Lung microvascular endothelial cell (primary cell): ENCODE data around the gene SLF1. TPM values are rescaled to one million over a fixed set of nuclear protein-coding genes. Genes with fewer than 3 reads are reported as not detected.

Source experiments
- DNase-seq, 2 donors: peaks; one replicate each; pipeline versions ENCODE4 v3.0.0 to v3.0.0-alpha.2; 2010; ENCODE audit warnings: low read depth in 2 of 2
- total RNA-seq: library from RNA; depleted of rRNA; stranded (reverse); fragments of >200 nt; gene quantifications from 2 replicates; pipeline ENCODE4 v1.2.1, GENCODE V29; 2014

The SLF1 gene
- total RNA-seq, 1 donor from 2014 or later: 3.6 TPM

- no peak for DNase-seq
Observed at GRCh38 chr5:94661086-94661485, 42.6 kb downstream of the SLF1 start.

GRCh38 chr5:94667937-94668336 lies 49.5 kb downstream of the SLF1 start:
- no peak for DNase-seq

- peak in 1 of 2 donors; percentile 44 for DNase-seq
Observed at GRCh38 chr5:94670726-94671125, 52.3 kb downstream of the SLF1 start.

GRCh38 chr5:94672746-94673145 lies 54.3 kb downstream of the SLF1 start:
- peak in 1 of 2 donors; percentile 13 for DNase-seq

- DNase-seq: peak; percentile 6 to 37
Observed at GRCh38 chr5:94674490-94675382, 56.3 kb downstream of the SLF1 start.

GRCh38 chr5:94675965-94676618 lies 57.6 kb downstream of the SLF1 start:
- no peak for DNase-seq

GRCh38 chr5:94682814-94683520 lies 64.5 kb downstream of the SLF1 start:
- DNase-seq: no peak

- no peak for DNase-seq
Observed at GRCh38 chr5:94689908-94690307, 71.4 kb downstream of the SLF1 start.

GRCh38 chr5:94690778-94691177 lies 72.3 kb downstream of the SLF1 start:
- DNase-seq: no peak

- no peak for DNase-seq
Observed at GRCh38 chr5:94691291-94691690, 72.8 kb downstream of the SLF1 start.

GRCh38 chr5:94691949-94692348 lies 73.5 kb downstream of the SLF1 start:
- peak; percentile 93 to 94 for DNase-seq

- DNase-seq: no peak
Observed at GRCh38 chr5:94692581-94692980, 74.1 kb downstream of the SLF1 start.

- DNase-seq: peak; percentile 72 to 88
Observed at GRCh38 chr5:94693043-94693822, 74.8 kb downstream of the SLF1 start.

GRCh38 chr5:94693845-94694370 lies 75.4 kb downstream of the SLF1 start:
- DNase-seq: no peak

GRCh38 chr5:94694671-94695070 lies 76.2 kb downstream of the SLF1 start:
- DNase-seq: no peak

GRCh38 chr5:94698197-94698596 lies 79.7 kb downstream of the SLF1 start:
- no peak for DNase-seq

GRCh38 chr5:94699562-94699961 lies 81.1 kb downstream of the SLF1 start:
- no peak for DNase-seq

GRCh38 chr5:94700592-94700991 lies 82.1 kb downstream of the SLF1 start:
- peak in 1 of 2 donors; percentile 43 for DNase-seq

- DNase-seq: no peak
Observed at GRCh38 chr5:94702729-94703128, 84.3 kb downstream of the SLF1 start.

GRCh38 chr5:94705427-94705826 lies 87.0 kb downstream of the SLF1 start:
- no peak for DNase-seq

- DNase-seq: no peak
Observed at GRCh38 chr5:94707359-94707758, 88.9 kb downstream of the SLF1 start.
